HG02642 (cell line): ENCODE data around the gene SGTA.
A peak's percentile ranks its signal among the peaks of the same experiment; 100 is the strongest.

ENCODE experiments used
- ATAC-seq: cut with Tn5 transposase; IDR thresholded peaks from one replicate; pipeline ENCODE4 v1.9.1; 2021; ENCODE audit warnings: mild to moderate bottlenecking; ENCODE audit not compliant: unreplicated experiment, poor library complexity

Gene SGTA

GRCh38 chr19:2756921-2757881, 25.9 kb downstream of the SGTA start:
- ATAC-seq, result no peak

- ATAC-seq, result no peak
Measured at GRCh38 chr19:2756477-2756876, 26.6 kb downstream of the SGTA start.

DNA sequence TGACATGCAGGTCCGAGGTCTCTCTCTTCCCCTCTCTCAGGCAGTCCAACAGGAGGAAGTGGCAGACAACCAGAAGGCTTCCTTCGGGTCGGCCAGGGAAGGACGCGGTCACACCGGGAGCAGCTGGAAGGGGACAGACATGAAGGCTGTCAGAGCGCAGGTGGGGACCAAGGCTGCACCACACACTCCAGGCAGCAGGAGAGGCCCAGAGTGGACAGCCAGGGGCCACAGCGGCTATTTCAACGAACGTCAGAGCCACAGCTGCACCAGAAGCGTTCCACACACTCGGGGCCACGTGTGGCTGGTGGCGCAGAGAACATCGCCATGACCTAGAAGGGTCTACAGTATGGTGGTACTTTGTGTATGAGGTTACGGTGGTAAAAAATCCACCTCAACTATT, 27.3 kb downstream of the SGTA start:
- ATAC-seq, result no peak

- no peak for ATAC-seq
Measured at GRCh38 chr19:2755448-2755705, 27.7 kb downstream of the SGTA start.

DNA sequence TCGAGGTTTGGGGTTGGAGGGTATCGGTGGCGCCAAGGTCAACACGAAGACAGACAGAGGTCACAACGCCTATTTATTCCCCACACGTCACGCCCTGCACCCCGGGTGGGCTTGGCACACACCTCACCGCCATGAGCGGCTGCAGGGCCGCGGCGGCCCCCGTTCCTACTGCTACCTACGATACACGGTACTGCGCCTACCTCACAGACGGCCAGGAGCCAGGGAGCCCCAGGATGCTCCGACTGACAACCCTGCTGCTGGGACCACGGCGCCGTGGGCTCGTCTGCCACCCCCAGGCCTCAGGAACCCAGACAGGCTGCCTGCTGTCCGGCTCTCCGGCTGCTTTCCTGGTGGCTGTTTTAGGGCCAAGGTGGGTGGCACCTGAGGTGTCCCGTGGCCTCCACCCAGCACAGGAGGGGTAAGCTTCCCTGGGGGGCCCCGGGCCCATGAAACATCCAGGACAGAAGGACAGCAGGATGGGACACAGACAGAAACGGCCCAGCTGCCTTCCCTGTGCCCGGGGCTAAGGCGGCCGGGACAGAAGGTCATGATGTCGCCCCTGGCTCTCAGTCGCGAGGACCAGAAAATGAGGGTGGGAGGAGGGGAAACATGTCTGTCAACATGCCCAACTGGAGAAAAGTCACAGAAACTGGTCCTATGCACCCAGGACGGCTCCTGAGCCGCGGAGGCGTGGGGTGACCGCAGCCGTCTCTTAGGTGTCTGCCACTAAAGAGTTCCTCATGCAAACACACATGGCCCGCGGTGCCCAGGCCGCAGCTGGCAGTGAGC, 28.2 kb downstream of the SGTA start:
- no peak for ATAC-seq

GRCh38 chr19:2751438-2751830, 31.6 kb downstream of the SGTA start:
- no peak for ATAC-seq

DNA sequence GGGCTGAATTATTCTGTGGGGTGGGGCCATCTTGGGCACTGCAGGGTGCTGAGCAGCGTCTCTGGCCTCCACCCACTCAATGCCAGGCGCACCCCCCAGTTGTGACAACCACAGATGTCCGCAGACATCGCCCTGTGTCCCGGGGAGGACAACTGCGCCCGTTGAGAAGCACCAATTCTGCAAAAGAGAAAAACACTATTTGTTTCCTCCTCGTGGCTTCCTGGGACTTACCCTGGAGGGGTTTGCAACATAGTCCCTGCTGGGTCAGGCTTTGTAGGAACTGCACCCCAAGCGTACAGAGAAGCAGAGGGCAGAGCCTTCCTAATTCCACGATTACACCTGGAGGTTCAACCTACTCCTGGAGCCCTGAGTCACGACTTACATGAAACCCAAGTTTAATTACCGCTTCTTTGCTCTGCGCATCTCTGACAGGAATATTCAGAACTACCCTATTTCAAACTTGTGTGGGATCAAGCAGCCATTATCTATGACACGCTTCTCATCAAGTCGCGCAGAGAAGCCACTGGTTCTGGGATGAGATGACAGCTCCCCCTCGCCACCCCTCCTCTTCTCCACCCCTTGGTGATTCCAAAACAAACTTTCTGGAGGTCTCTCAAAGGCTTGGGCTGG, 32.1 kb downstream of the SGTA start:
- ATAC-seq, result no peak

- ATAC-seq, result no peak
Measured at GRCh38 chr19:2747349-2747748, 35.7 kb downstream of the SGTA start.

- ATAC-seq, result no peak
Measured at GRCh38 chr19:2744113-2744512, 39.0 kb downstream of the SGTA start.

GRCh38 chr19:2743099-2743498, 40.0 kb downstream of the SGTA start:
- no peak for ATAC-seq

GRCh38 chr19:2740314-2740656, 42.8 kb downstream of the SGTA start:
- no peak for ATAC-seq

DNA sequence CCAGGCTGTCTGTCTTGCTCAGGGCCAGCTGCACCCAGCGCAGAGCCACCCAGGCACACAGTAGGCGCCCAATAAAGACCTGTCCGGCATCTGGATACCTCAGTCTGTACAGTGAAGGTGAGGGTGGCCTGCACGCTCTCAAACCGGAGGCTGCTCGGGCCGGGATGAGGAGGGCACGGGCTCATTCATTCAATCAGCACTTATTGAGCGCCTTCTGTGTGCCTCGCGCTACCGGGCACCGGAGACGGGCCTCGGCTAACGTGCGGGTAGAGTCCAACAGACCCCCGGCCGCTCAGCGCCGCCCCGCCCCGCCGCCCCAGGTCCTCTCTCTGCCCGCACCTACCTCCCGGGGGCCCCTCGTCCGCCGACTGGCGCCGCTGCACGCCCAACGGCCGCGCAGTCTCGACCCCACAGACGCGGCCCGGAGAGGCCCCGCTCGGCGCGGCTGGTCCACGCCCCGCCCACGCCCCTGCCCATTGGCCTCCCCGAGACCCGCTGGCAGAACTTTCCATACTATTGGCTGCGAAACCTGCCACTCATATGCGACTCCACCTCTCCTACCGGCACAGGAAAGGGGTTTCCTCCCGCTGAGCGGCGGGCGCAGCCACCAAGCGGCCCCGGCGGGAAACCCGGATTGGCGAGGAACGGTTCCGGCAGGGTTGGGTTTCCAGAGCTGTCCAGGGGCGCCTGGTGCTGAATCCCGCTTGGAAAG, 43.3 kb downstream of the SGTA start, which contains the start of gene SLC39A3:
TSS of gene SLC39A3 (minus strand) at position 416 of the 712 bp plus-strand sequence. CDS start 2,760 bp downstream, outside the sequence.
- ATAC-seq, result peak; percentile 95

GRCh38 chr19:2736550-2737190, 46.4 kb downstream of the SGTA start:
- ATAC-seq, result no peak

DNA sequence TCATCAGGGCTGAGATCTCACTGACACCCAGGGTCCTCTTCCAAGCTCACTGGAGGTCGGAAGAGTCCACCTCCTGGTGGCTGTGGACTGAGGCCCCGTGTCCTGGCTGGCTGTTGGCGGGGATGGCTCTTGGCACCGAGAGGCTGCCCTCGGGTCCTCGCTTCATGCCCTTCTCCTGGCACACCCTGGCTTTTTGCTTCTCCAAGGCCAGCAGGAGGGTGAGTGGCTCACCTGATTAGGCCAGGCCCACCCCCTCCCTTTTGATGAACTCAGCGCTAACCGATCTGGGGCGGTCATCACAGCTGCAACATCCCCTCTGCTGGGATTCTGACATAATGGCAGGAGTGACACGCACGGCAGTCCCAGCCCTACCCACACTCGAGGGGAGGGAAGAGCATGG, 47.7 kb downstream of the SGTA start:
- no peak for ATAC-seq

- ATAC-seq, result no peak
Measured at GRCh38 chr19:2734589-2735288, 48.3 kb downstream of the SGTA start.

- ATAC-seq, result no peak
Measured at GRCh38 chr19:2733930-2734588, 49.0 kb downstream of the SGTA start.

DNA sequence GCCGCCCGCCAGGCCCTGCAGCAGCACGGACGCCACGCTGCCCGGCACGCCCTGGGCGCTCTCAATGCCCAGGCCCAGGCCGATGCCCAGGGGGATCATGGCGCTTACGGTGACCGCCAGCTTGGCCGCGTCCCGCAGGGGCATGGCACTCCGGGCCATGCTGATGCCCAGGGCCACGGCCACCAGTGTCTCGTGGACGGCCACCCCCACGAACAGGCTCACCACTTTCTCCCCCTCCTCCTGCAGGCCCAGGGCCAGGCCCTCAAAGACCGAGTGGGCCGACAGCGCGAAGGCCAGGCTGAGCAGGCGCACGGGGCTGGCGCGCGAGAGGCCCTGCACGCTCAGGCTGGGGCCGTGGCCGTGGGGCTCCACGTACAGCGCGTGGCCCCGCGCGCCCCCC, 50.2 kb downstream of the SGTA start:
- ATAC-seq, result no peak

- no peak for ATAC-seq
Measured at GRCh38 chr19:2732157-2732725, 50.8 kb downstream of the SGTA start.
